GM12878 (cell line): Measurements from ENCODE around the gene ANP32E. TPM values are rescaled to one million over a fixed set of nuclear protein-coding genes. Genes with fewer than 3 reads are reported as not detected.
A peak's percentile ranks its signal among the peaks of the same experiment; 100 is the strongest.

Experiments used
- ATAC-seq: fragments of 200-7000 bp; cut with Tn5 transposase; 3 replicates; pipeline ENCODE4 v1.9.1; 2020; ENCODE audit warnings: mild to moderate bottlenecking, moderate library complexity
- BruUV-seq: library from RNA; stranded (reverse); fragments of 400-500 nt; replicated peaks from 2 replicates; lab custom pipeline; 2021; lab: Mats Ljungman, UMichigan
- CTCF ChIA-PET: fragments of 300-600 bp; sonication (Branson Sonifier 250); formaldehyde crosslinking; extraction: SDS; loops from one replicate; lab custom pipeline; 2021; ENCODE audit warnings: inconsistent platforms; lab: Yijun Ruan, JAX
- POLR2A ChIA-PET: fragments of 350-600 bp; formaldehyde crosslinking; extraction: SDS; loops from one replicate; lab custom pipeline; 2021; ENCODE audit warnings: inconsistent platforms; lab: Charles Lee
- RAD21 ChIA-PET: fragments of 300-600 bp; sonication (Branson Sonifier 250); formaldehyde crosslinking; loops from one replicate; lab custom pipeline; 2023; ENCODE audit warnings: antibody characterized with exemption; ENCODE audit not compliant: unreplicated experiment; lab: Charles Lee
- SMC1A ChIA-PET: fragments of 300-600 bp; sonication (Branson Sonifier 250); formaldehyde crosslinking; loops from one replicate; lab custom pipeline; 2023; ENCODE audit not compliant: unreplicated experiment, uncharacterized antibody; lab: Charles Lee
- DNase-seq: peaks from one replicate; pipeline ENCODE4 v3.0.0-alpha.2; 2011; ENCODE audit warnings: low read depth, low spot score
- FAIRE-seq: peaks from 3 replicates; lab custom pipeline; 2011; peaks lifted over from hg19 to GRCh38; lab: Jason Lieb, UNC
- H2AFZ ChIP-seq: 2 replicates; pipeline ENCODE4 v1.6.0; 2011; ENCODE audit warnings: low read depth, low read length, control low read depth; ENCODE audit not compliant: control insufficient read depth
- H3K27ac ChIP-seq: 2 replicates; pipeline ENCODE4 v1.5.1; 2011; ENCODE audit warnings: control low read depth; ENCODE audit not compliant: control insufficient read depth, insufficient read depth
- H3K27me3 ChIP-seq, 2 experiments: replicated peaks in 1 of 2; 2 replicates each; pipeline versions ENCODE4 v1.6.0 to v1.6.1; 2011; ENCODE audit warnings: low read length in 1 of 2; ENCODE audit not compliant: control insufficient read depth in 2 of 2, insufficient read depth in 2 of 2
- H3K36me3 ChIP-seq, 2 experiments: 2 replicates each; pipeline ENCODE4 v1.5.1; 2011; ENCODE audit warnings: low read length in 1 of 2; ENCODE audit not compliant: control insufficient read depth in 2 of 2, insufficient read depth in 2 of 2
- H3K4me1 ChIP-seq: 2 replicates; pipeline ENCODE4 v1.6.1; 2011; ENCODE audit warnings: mild to moderate bottlenecking, low read length, moderate library complexity, mixed read lengths; ENCODE audit not compliant: control insufficient read depth, insufficient read depth
- H3K4me2 ChIP-seq: 2 replicates; pipeline ENCODE4 v1.6.0; 2011; ENCODE audit warnings: control low read depth; ENCODE audit not compliant: control insufficient read depth, insufficient read depth
- H3K4me3 ChIP-seq: fragments of 200-600 bp; sonication (generic); 2 replicates; pipeline ENCODE4 v1.5.1; 2016
- H3K79me2 ChIP-seq: 2 replicates; pipeline ENCODE4 v1.6.0; 2011; ENCODE audit warnings: low read length; ENCODE audit not compliant: control insufficient read depth, insufficient read depth
- H3K9ac ChIP-seq: 2 replicates; pipeline ENCODE4 v1.8.0; 2011; ENCODE audit warnings: low read length, control low read depth, mixed read lengths; ENCODE audit not compliant: control insufficient read depth, insufficient read depth
- H3K9me3 ChIP-seq: replicated peaks from 3 replicates; pipeline ENCODE4 v1.5.1; 2011; ENCODE audit warnings: mild to moderate bottlenecking, low read length; ENCODE audit not compliant: control insufficient read depth, insufficient read depth
- H4K20me1 ChIP-seq: 2 replicates; pipeline ENCODE4 v1.6.0; 2011; ENCODE audit not compliant: control insufficient read depth, insufficient read depth
- BCL11A ChIP-seq: IDR thresholded peaks from 2 replicates; pipeline ENCODE4 v1.6.1; 2011; ENCODE audit warnings: low read depth, low read length
- EGR1 ChIP-seq, 2 experiments: IDR thresholded peaks; 1 replicate in 1 of 2; 2 replicates in 1 of 2; pipeline ENCODE4 v1.6.1; 2011 to 2012; ENCODE audit warnings: low read depth in 2 of 2, low read length in 2 of 2, borderline replicate concordance in 1 of 2, mild to moderate bottlenecking in 1 of 2, moderate library complexity in 1 of 2
- FOXM1 ChIP-seq: IDR thresholded peaks from 2 replicates; pipeline ENCODE4 v1.6.1; 2012; ENCODE audit warnings: low read depth, mild to moderate bottlenecking, inconsistent platforms, low read length, moderate library complexity
- GATAD2B ChIP-seq: fragments of 450-650 bp; conservative IDR thresholded peaks from 2 replicates; pipeline ENCODE4 v1.6.1; 2017; ENCODE audit warnings: low read depth, mild to moderate bottlenecking, moderate library complexity
- HCFC1 ChIP-seq: fragments of 150-350 bp; IDR thresholded peaks from 2 replicates; pipeline ENCODE4 v1.6.1; 2014; ENCODE audit warnings: low read length
- LARP7 ChIP-seq: fragments of 450-650 bp; IDR thresholded peaks from 2 replicates; pipeline ENCODE4 v1.6.1; 2017; ENCODE audit warnings: mild to moderate bottlenecking
- MYC ChIP-seq: IDR thresholded peaks from 2 replicates; pipeline ENCODE4 v1.6.1; 2011; ENCODE audit warnings: mild to moderate bottlenecking, low read length, moderate library complexity, inconsistent platforms; ENCODE audit not compliant: insufficient read depth, insufficient replicate concordance, insufficient read length, severe bottlenecking
- NFYA ChIP-seq: IDR thresholded peaks from 2 replicates; pipeline ENCODE4 v1.6.1; 2011; ENCODE audit warnings: low read depth, mild to moderate bottlenecking, low read length, improper control_type of control experiment, borderline replicate concordance
- NKRF ChIP-seq: fragments of 450-650 bp; conservative IDR thresholded peaks from 2 replicates; pipeline ENCODE4 v1.6.1; 2017; ENCODE audit warnings: mild to moderate bottlenecking, moderate library complexity
- RAD51 ChIP-seq: fragments of 450-650 bp; IDR thresholded peaks from 2 replicates; pipeline ENCODE4 v1.6.1; 2016; ENCODE audit warnings: moderate library complexity, mild to moderate bottlenecking, inconsistent platforms
- WGBS: methylation state at CpG from one replicate; pipeline ENCODE4 v1.1.6; 2016; ENCODE audit warnings: low lambda C conversion rate; ENCODE audit not compliant: insufficient replicate concordance, insufficient coverage; ENCODE audit errors: missing lambda C conversion rate; 5-methylcytosine and 5-hydroxymethylcytosine counted together
- in situ Hi-C: fragments of 300-500 bp; cut with MboI; formaldehyde crosslinking; loops from 9 replicates; pipeline ENCODE4 v1.14.3; 2018; ENCODE audit warnings: mixed read lengths
- intact Hi-C: fragments of 100-400 bp; cut with micrococcal nuclease; formaldehyde crosslinking; loops from one replicate; pipeline ENCODE4 v1.14.2; 2022; ENCODE audit not compliant: unreplicated experiment
- polyA plus RNA-seq, 11 experiments: library from polyadenylated mRNA; depleted of rRNA in 4 of 11; unstranded in 6 of 11; stranded (reverse) in 5 of 11; fragments of >200 nt; fragmentation: Nextera tagmentation in 4 of 11; fragmentation: Illumina TruSeq in 1 of 11; extraction: Ambion mirVana in 4 of 11; extraction: Trizol in 1 of 11; gene quantifications; 1 replicate in 1 of 11; 2 replicates in 10 of 11; pipeline versions ENCODE4 v1.2.1 to v1.2.3, GENCODE V29; 2011 to 2016; ENCODE audit warnings: inconsistent platforms in 2 of 11, missing spikeins in 2 of 11, low read depth in 1 of 11
- total RNA-seq, 4 experiments: library from RNA; depleted of rRNA in 3 of 4; stranded (reverse); fragments of >200 nt in 3 of 4; fragmentation: Illumina TruSeq in 1 of 4; extraction: Trizol in 1 of 4; gene quantifications; 2 replicates each; pipeline versions ENCODE4 v1.2.1 to v1.2.3, GENCODE V29; 2013 to 2021

ANP32E gene
- total and polyA plus RNA-seq, 10 of the 15 experiments (the other 5 are each of a cell fraction or from before 2014, with no cell fraction given), result 59.2 to 250 (median 121) TPM

- TF ChIP-seq MYC (no peak), NFYA (no peak), GATAD2B (peak; percentile 42; the same call in 1 of the 2 replicates), BCL11A (no peak), FOXM1 (peak; percentile 0; the same call in 1 of the 2 replicates), LARP7 (0 out of 2 replicates have a peak, but pooled peaks have one; percentile 66), HCFC1 (no peak), EGR1 (IDR thresholded peaks at IDR 0.05; ENCODE audit: borderline replicate concordance in 1 of 2, low read depth in 2 of 2, low read length in 2 of 2) (0 out of 3 replicates have a peak, but pooled peaks of 1 of the 2 experiments have one; percentile 51), NKRF (peak; percentile 7; the same call in 1 of the 2 replicates), RAD51 (0 out of 2 replicates have a peak, but pooled peaks have one; percentile 9)
- TSS peak; percentile 90 for BruUV-seq
- no peak for DNase-seq
- Histone ChIP-seq H3K27ac (peak overlapping the region; percentile 99), H3K79me2 (peaks cover 53% of the 10 kb centered on the region), H2AFZ (peak overlapping the region; percentile 0; the same call in 1 of the 2 replicates), H3K4me3 (peak overlapping the region; percentile 87), H3K9me3 (no peaks in the 10 kb centered on the region), H3K4me1 (no peaks in the 10 kb centered on the region), H3K36me3 (peaks cover 0 to 5% of the 10 kb centered on the region in 2 experiments; a peak in 1 of 4 replicates), H3K4me2 (peak overlapping the region; percentile 56), H4K20me1 (no peaks in the 10 kb centered on the region), H3K9ac (peak overlapping the region; percentile 100), H3K27me3 (no peaks in the 10 kb centered on the region)
- 3% methylated on average over 27 of the region's 27 CpGs for WGBS
- CTCF ChIA-PET, result interaction anchor here (0.7 kb wide), 1 partner anchor 62 kb away, joined by 3 read pairs; no protein-coding TSS in a partner anchor
- ATAC-seq, result peak; percentile 10
- intact Hi-C loops, result loop anchor here (5.0 to 10.0 kb wide), 2 partner anchors 37 to 129 kb away; partner anchors contain the start of genes C1orf54 and RPRD2
- SMC1A ChIA-PET, result no interaction called here
- POLR2A ChIA-PET, result interaction anchor here (0.5 to 1.0 kb wide), 3 partner anchors 20 to 83 kb away, joined by 3 to 4 read pairs (median 4); no protein-coding TSS in a partner anchor
- no peak for FAIRE-seq
- in situ Hi-C loops, result no loop called here
- RAD21 ChIA-PET, result no interaction called here
These were observed 539 bp downstream of the ANP32E start for GRCh38 chr1:150235294-150235851.
